ENCODE data around the gene DDIT4. TPM values are rescaled to one million over a fixed set of nuclear protein-coding genes. Genes with fewer than 3 reads are reported as not detected.

DDIT4 gene
- total RNA-seq, 1 experiment from 2014 or later, result 157 TPM

- H3K27me3 ChIP-seq (ENCODE audit: control insufficient read depth, insufficient read depth, low read length), result no peaks in the 10 kb centered on the region
- in situ Hi-C loops (cut with HindIII; ENCODE audit: low pct_unique_long_range_greater_than_20kb, low sequenced_read_pairs), result loop anchor here (25.0 kb wide), 1 partner anchor 361 kb away; the partner anchor contains the start of gene CHST3
- ChIA-PET CTCF (no interaction called here), POLR2A (no interaction called here)
- ATAC-seq, result no peak
- H3K27ac ChIP-seq (ENCODE audit: low read length), result peak overlapping the region; percentile 89
- H3K4me1 ChIP-seq (ENCODE audit: control insufficient read depth, insufficient read depth, low read length), result peaks cover 81% of the 10 kb centered on the region
- no TSS peak for BruUV-seq (replicated peaks)
- H3K9me3 ChIP-seq (ENCODE audit: control insufficient read depth, insufficient read depth, low read depth, low read length), result no peaks in the 10 kb centered on the region
- H3K36me3 ChIP-seq (ENCODE audit: control insufficient read depth, insufficient read depth, low read length), result no peaks in the 10 kb centered on the region
- intact Hi-C loops (cut with micrococcal nuclease; ENCODE audit: unreplicated experiment), result no loop called here
- no peak for DNase-seq (ENCODE audit: low read depth, low spot score)
- TF ChIP-seq POLR2AphosphoS5 (IDR thresholded peaks at IDR 0.05; ENCODE audit: low read depth, low read length) (no peak), SIN3A (IDR thresholded peaks at IDR 0.05; ENCODE audit: borderline replicate concordance, insufficient read depth, low read depth, low read length) (no peak), REST (IDR thresholded peaks at IDR 0.05; ENCODE audit: insufficient read depth in 1 of 2, low read depth in 2 of 2, low read length in 1 of 2) (no peak), TCF7L2 (IDR thresholded peaks at IDR 0.05; ENCODE audit: low read depth, low read length) (no peak), CTCF (IDR thresholded peaks at IDR 0.05) (no peak)
- no peak overlapping the region for H3K4me3 ChIP-seq (ENCODE audit: low read depth in 2 of 2, low read length in 2 of 2)
Observed at GRCh38 chr10:72323108-72323749, 49.5 kb downstream of the DDIT4 start.

GRCh38 chr10:72323771-72324191 is 50.1 kb downstream of the DDIT4 start:
- Histone ChIP-seq H3K9me3 (ENCODE audit: control insufficient read depth, insufficient read depth, low read depth, low read length) (no peaks in the 10 kb centered on the region), H3K36me3 (ENCODE audit: control insufficient read depth, insufficient read depth, low read length) (no peaks in the 10 kb centered on the region), H3K27me3 (ENCODE audit: control insufficient read depth, insufficient read depth, low read length) (no peaks in the 10 kb centered on the region), H3K4me3 (ENCODE audit: low read depth in 2 of 2, low read length in 2 of 2) (no peak overlapping the region), H3K27ac (ENCODE audit: low read length) (peak overlapping the region; percentile 89), H3K4me1 (ENCODE audit: control insufficient read depth, insufficient read depth, low read length) (peaks cover 80% of the 10 kb centered on the region)
- intact Hi-C loops (cut with micrococcal nuclease; ENCODE audit: unreplicated experiment) (no loop called here), in situ Hi-C loops (cut with HindIII; ENCODE audit: low pct_unique_long_range_greater_than_20kb, low sequenced_read_pairs) (loop anchor here (25.0 kb wide), 1 partner anchor 361 kb away; the partner anchor contains the start of gene CHST3)
- DNase-seq (ENCODE audit: low read depth, low spot score) (no peak), ATAC-seq (no peak)
- BruUV-seq (replicated peaks), result no TSS peak
- ChIA-PET CTCF (no interaction called here), POLR2A (no interaction called here)
- TF ChIP-seq SIN3A (IDR thresholded peaks at IDR 0.05; ENCODE audit: borderline replicate concordance, insufficient read depth, low read depth, low read length) (no peak), CTCF (IDR thresholded peaks at IDR 0.05) (no peak), TCF7L2 (IDR thresholded peaks at IDR 0.05; ENCODE audit: low read depth, low read length) (no peak), REST (IDR thresholded peaks at IDR 0.05; ENCODE audit: insufficient read depth in 1 of 2, low read depth in 2 of 2, low read length in 1 of 2) (no peak), POLR2AphosphoS5 (IDR thresholded peaks at IDR 0.05; ENCODE audit: low read depth, low read length) (no peak)
